WI38 (cell line): ENCODE measurements around the gene POGZ.

ENCODE experiments used
- H3K4me3 ChIP-seq: 2 replicates; pipeline ENCODE4 v1.5.1; 2011; ENCODE audit warnings: low read depth, mild to moderate bottlenecking, control low read depth, low read length
- CTCF ChIP-seq: IDR thresholded peaks from 2 replicates; pipeline ENCODE4 v1.5.1; 2012; ENCODE audit warnings: low read depth, mild to moderate bottlenecking, control low read depth, low read length

Gene POGZ

GRCh38 chr1:151492120-151492519 lies 32.8 kb upstream of the POGZ start:
- no peak overlapping the region for H3K4me3 ChIP-seq
- no peak for TF ChIP-seq CTCF

GRCh38 chr1:151491641-151492040 lies 32.3 kb upstream of the POGZ start:
- H3K4me3 ChIP-seq, result no peak overlapping the region
- no peak for TF ChIP-seq CTCF

- H3K4me3 ChIP-seq, result no peak overlapping the region
- TF ChIP-seq CTCF, result no peak
Measured at GRCh38 chr1:151486557-151486956, 27.3 kb upstream of the POGZ start.

GRCh38 chr1:151485685-151486255 lies 26.5 kb upstream of the POGZ start:
- TF ChIP-seq CTCF, result no peak
- H3K4me3 ChIP-seq, result no peak overlapping the region

- TF ChIP-seq CTCF, result no peak
- no peak overlapping the region for H3K4me3 ChIP-seq
Measured at GRCh38 chr1:151482017-151482416, 22.7 kb upstream of the POGZ start.

- no peak for TF ChIP-seq CTCF
- H3K4me3 ChIP-seq, result no peak overlapping the region
Measured at GRCh38 chr1:151479462-151479861, 20.2 kb upstream of the POGZ start.

GRCh38 chr1:151478923-151479322 lies 19.6 kb upstream of the POGZ start:
- no peak for TF ChIP-seq CTCF
- no peak overlapping the region for H3K4me3 ChIP-seq
